ENCODE data around the gene SAFB2.

- no peak for TF ChIP-seq POLR2A (IDR thresholded peaks at IDR 0.05)
- TF ChIP-seq, protein P1, sequence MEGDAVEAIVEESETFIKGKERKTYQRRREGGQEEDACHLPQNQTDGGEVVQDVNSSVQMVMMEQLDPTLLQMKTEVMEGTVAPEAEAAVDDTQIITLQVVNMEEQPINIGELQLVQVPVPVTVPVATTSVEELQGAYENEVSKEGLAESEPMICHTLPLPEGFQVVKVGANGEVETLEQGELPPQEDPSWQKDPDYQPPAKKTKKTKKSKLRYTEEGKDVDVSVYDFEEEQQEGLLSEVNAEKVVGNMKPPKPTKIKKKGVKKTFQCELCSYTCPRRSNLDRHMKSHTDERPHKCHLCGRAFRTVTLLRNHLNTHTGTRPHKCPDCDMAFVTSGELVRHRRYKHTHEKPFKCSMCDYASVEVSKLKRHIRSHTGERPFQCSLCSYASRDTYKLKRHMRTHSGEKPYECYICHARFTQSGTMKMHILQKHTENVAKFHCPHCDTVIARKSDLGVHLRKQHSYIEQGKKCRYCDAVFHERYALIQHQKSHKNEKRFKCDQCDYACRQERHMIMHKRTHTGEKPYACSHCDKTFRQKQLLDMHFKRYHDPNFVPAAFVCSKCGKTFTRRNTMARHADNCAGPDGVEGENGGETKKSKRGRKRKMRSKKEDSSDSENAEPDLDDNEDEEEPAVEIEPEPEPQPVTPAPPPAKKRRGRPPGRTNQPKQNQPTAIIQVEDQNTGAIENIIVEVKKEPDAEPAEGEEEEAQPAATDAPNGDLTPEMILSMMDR (IDR thresholded peaks at IDR 0.05) = no peak
These were observed 15.4 kb upstream of the SAFB2 start for GRCh38 chr19:5637971-5638370.
